Heart left ventricle (tissue), 16 donors: Measurements from ENCODE around the gene EXOC5. TPM values are rescaled to one million over a fixed set of nuclear protein-coding genes. Genes with fewer than 3 reads are reported as not detected.

ENCODE experiments used
- ATAC-seq, 4 donors: fragments of 200-7000 bp; cut with Tn5 transposase; one replicate each; pipeline ENCODE4 v1.9.1; 2020 to 2022; ENCODE audit warnings: moderate library complexity in 4 of 4, mild to moderate bottlenecking in 3 of 4, moderate number of reproducible peaks in 1 of 4
- DNase-seq, 5 donors: peaks; one replicate each; pipeline ENCODE4 v3.0.0-alpha.2; 2020
- H3K27ac ChIP-seq, 12 donors: fragments of 200-600 bp; sonication (generic) in 4 of 12; one replicate each; pipeline versions ENCODE4 v1.5.0 to v1.8.0; 2016 to 2022; ENCODE audit warnings: mild to moderate bottlenecking in 2 of 12
- H3K27me3 ChIP-seq, 9 donors: fragments of 200-600 bp; sonication (generic) in 2 of 9; one replicate each; pipeline versions ENCODE4 v1.5.1 to v1.8.0; 2016 to 2022; ENCODE audit warnings: mild to moderate bottlenecking in 3 of 9
- H3K36me3 ChIP-seq, 9 donors: fragments of 200-600 bp; sonication (generic) in 2 of 9; one replicate each; pipeline versions ENCODE4 v1.5.0 to v1.8.0; 2018 to 2022; ENCODE audit warnings: mild to moderate bottlenecking in 2 of 9
- H3K4me1 ChIP-seq, 12 donors: fragments of 200-600 bp; sonication (generic) in 4 of 12; one replicate each; pipeline versions ENCODE4 v1.5.0 to v1.8.0; 2016 to 2022; ENCODE audit warnings: mild to moderate bottlenecking in 3 of 12
- H3K4me3 ChIP-seq, 12 donors: fragments of 200-600 bp; sonication (generic) in 4 of 12; one replicate each; pipeline versions ENCODE4 v1.5.0 to v1.8.0; 2017 to 2022; ENCODE audit warnings: mild to moderate bottlenecking in 9 of 12, moderate library complexity in 4 of 12
- H3K9me3 ChIP-seq, 12 donors: fragments of 200-600 bp; sonication (generic) in 4 of 12; one replicate each; pipeline versions ENCODE4 v1.5.0 to v1.8.0; 2016 to 2022; ENCODE audit warnings: mild to moderate bottlenecking in 1 of 12
- POLR2A ChIP-seq, 2 donors: fragments of 450-650 bp; IDR thresholded peaks; one replicate each; pipeline ENCODE4 v1.6.1; 2017; ENCODE audit warnings: antibody characterized with exemption in 2 of 2, mild to moderate bottlenecking in 2 of 2, moderate library complexity in 2 of 2
- WGBS, 4 donors: extraction: QIAGEN DNeasy Blood & Tissue Kit in 2 of 4; methylation state at CpG; one replicate each; pipeline versions ENCODE4 v1.1.5 to v1.1.7; 2013 to 2018; 5-methylcytosine and 5-hydroxymethylcytosine counted together
- intact Hi-C, 10 donors: fragments of 100-400 bp; cut with DNase I; formaldehyde crosslinking; loops; one replicate each; pipeline versions ENCODE4 v1.11.1 to v1.14.2; 2022
- polyA plus RNA-seq, 2 donors: library from polyadenylated mRNA; stranded (reverse); fragments of 200-250 nt; gene quantifications; one replicate each; pipeline ENCODE4 v1.2.3, GENCODE V29; 2013
- total RNA-seq, 9 donors: library from RNA; depleted of rRNA in 2 of 9; stranded (reverse); fragments of >200 nt in 2 of 9; fragmentation: NEBNext Ultra II Directional in 3 of 9; extraction: Animal tissue kit (Norgen Biotek cat#: 25700) in 3 of 9; gene quantifications; one replicate each; pipeline versions ENCODE4 v1.1.0 to v1.2.4, GENCODE V29; 2016 to 2023
- TF ChIP-seq, protein P1 (sequence below), 12 donors: fragments of 200-600 bp; sonication (generic) in 4 of 12; IDR thresholded peaks; one replicate each; pipeline versions ENCODE4 v1.5.0 to v1.8.0; 2018 to 2022; ENCODE audit warnings: antibody characterized with exemption in 12 of 12, mild to moderate bottlenecking in 5 of 12
- donor health status: ischemic (EF 13 %, LVEDD 7.1; RV severe dilation, severe dysfunction).
- donor health status: healthy with polysubstance abuse.
- donor health status: DM: no; HTN: yes; CAD: no.
- donor health status: DM: no; HTN: no; CAD: no.
- donor health status: ischemic (EF 25% LVEDD 6.9; RV normal size, moderate dysfunction).
- donor health status: ischemic (EF 25% LVEDD 5.7; RV mildly dilated, moderate dysfunction).
- donor health status: healthy.
- donor health status: DM: yes; HTN: yes; CAD: no.
- donor health status: ischemic (EF 35%, LVEDD 5.7; RV mildly dilated, moderate dysfunction).
- donor health status: nonischemic (EF 11% LVEDD 7.7; RV severe dilation, severe dysfunction).
- donor health status: DM: yes; HTN: yes; CAD: no.
- donor health status: PGD.
- donor health status: ischemic (EF 29% LVEDD 5.4; RV normal size, mild dysfunction).
- donor health status: nonischemic (EF 23%, LVEDD 6.1; RV moderate dilation, normal function).

The EXOC5 gene
- total and polyA plus RNA-seq, 11 donors = 6.1 to 74.8 (median 52.7) TPM

DNA sequence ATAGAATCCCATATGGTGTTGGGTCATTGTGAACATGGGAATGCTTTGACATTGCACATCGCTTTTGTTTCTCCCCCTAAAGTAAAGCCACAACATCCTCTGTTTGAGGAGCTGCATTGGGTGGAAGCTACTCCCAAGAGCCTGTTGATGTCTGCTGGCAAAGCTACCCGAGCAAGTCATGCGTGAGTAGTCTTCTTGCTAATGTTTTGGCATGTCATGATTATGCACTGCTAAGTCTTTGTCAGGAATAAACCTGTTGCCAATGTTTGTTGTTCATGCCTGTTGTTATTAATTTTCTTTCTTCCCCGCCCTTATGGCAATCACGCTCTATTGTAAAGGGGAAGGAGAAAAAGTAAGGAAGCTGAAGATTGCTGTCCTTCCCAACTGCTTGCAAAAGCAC, 97.3 kb downstream of the EXOC5 start:
- 86 to 93% (median 89%) methylated on average over 5 of the region's 5 CpGs for WGBS, 4 donors
- TF ChIP-seq, protein P1, sequence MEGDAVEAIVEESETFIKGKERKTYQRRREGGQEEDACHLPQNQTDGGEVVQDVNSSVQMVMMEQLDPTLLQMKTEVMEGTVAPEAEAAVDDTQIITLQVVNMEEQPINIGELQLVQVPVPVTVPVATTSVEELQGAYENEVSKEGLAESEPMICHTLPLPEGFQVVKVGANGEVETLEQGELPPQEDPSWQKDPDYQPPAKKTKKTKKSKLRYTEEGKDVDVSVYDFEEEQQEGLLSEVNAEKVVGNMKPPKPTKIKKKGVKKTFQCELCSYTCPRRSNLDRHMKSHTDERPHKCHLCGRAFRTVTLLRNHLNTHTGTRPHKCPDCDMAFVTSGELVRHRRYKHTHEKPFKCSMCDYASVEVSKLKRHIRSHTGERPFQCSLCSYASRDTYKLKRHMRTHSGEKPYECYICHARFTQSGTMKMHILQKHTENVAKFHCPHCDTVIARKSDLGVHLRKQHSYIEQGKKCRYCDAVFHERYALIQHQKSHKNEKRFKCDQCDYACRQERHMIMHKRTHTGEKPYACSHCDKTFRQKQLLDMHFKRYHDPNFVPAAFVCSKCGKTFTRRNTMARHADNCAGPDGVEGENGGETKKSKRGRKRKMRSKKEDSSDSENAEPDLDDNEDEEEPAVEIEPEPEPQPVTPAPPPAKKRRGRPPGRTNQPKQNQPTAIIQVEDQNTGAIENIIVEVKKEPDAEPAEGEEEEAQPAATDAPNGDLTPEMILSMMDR (IDR thresholded peaks at IDR 0.05) = no peak
- TF ChIP-seq POLR2A (IDR thresholded peaks at IDR 0.05) = no peak

DNA sequence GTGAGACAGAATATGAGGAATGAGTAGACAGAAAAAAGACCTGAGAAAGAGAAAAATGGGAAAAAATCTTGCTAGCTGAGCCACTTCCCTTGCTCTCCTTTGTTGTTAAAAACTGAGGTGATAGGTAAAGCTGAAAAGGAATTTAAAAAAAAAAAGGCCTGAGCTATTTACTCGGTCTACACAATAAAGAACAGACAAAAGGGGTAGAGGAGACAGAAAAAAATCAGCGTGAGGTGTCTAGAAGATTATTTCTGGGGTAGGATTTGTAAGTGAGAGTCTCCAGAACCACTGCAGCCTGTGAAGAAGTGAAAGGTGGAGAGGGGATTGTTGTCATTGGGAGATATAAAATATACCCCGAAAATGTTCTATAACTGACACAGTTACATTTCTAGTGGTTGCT, 98.8 kb downstream of the EXOC5 start:
- intact Hi-C loops = no loop called here
- WGBS, 4 donors = 56 to 65% (median 58%) methylated on average over 3 of the region's 3 CpGs
- no peaks in the 10 kb centered on the region for H3K9me3 ChIP-seq
- no peaks in the 10 kb centered on the region for H3K4me1 ChIP-seq
- DNase-seq (no peak), ATAC-seq (no peak)
- H3K27ac ChIP-seq = no peak overlapping the region
- no peak for TF ChIP-seq POLR2A (IDR thresholded peaks at IDR 0.05)
- TF ChIP-seq, protein P1 (IDR thresholded peaks at IDR 0.05) = no peak
- H3K4me3 ChIP-seq = no peak overlapping the region
- H3K27me3 ChIP-seq = peaks cover 0 to 21% (median 0%) of the 10 kb centered on the region in 9 donors
- H3K36me3 ChIP-seq = no peaks in the 10 kb centered on the region

More for the DNA sequence above, 97.3 kb downstream of the EXOC5 start:
- Histone ChIP-seq H3K4me3 (no peak overlapping the region), H3K9me3 (no peaks in the 10 kb centered on the region), H3K27ac (no peak overlapping the region), H3K27me3 (peaks cover 0 to 21% (median 0%) of the 10 kb centered on the region in 9 donors), H3K4me1 (no peaks in the 10 kb centered on the region), H3K36me3 (no peaks in the 10 kb centered on the region)
- DNase-seq = no peak
- intact Hi-C loops = no loop called here
- no peak for ATAC-seq

DNA sequence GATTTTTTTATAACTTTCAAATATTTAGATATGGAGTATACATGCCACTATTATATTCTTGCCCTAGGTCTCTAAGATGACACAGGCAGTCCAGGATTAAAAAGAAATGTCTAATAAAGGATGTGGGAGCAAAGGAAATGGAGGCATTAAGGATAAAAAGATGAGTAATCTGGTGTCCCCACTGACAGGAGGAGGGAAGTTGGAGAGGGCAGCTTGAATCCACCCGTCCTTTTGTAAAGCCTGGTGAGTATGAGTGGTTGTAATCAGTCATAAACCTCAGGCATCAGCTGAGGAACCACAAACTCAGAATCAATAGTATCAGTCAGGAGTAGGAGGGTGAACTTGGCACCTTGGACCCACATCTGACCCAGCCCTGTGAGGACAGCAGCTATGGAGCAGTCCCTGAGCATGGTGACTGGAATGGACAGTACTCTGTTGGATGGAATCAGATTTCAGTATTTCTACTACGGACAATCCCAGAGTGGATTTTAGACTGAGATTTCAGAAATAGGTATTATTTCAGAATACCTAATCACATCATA, 100.5 kb downstream of the EXOC5 start:
- 79 to 88% (median 85%) methylated on average over 2 of the region's 2 CpGs for WGBS, 4 donors
- TF ChIP-seq POLR2A (IDR thresholded peaks at IDR 0.05) = no peak
- TF ChIP-seq, protein P1 (IDR thresholded peaks at IDR 0.05) = no peak

DNA sequence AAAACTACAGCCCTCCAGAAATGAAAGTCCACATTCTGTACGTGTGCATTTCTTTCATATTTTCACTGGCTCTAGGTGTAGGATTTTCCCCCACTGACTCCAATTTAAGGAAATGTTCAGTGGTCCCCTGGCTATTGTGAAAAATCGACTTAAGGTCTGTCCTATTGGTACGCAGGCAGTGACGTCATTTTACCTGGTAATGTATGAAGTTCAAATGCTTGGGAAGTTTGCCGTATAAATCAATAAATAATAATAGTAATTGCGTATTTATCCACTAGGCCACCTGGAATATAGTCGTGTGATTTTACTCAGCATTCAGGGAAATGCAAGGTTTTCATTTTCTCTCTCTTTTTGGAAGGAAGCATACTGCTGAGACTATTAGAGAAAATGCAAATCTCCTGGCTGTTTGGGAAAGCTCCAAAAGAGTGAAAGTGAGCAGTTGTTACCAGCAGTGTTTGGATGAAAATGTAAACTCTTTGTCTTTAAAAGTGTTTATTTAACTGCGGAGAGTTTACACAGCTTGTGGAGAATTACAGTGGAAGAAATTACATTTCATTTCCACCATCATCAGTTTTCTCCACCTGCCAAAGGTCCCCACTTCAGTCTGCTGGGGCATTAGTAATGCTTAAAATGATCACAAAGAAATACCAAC, 107.0 kb downstream of the EXOC5 start:
- H3K4me3 ChIP-seq = no peak overlapping the region
- H3K27me3 ChIP-seq = peaks cover 0 to 6% (median 0%) of the 10 kb centered on the region in 9 donors
- no peak overlapping the region for H3K27ac ChIP-seq
- 60 to 62% (median 61%) methylated on average over 8 of the region's 8 CpGs for WGBS, 4 donors
- H3K36me3 ChIP-seq = no peaks in the 10 kb centered on the region
- DNase-seq (no peak), ATAC-seq (no peak)
- H3K4me1 ChIP-seq = no peaks in the 10 kb centered on the region
- intact Hi-C loops = no loop called here
- no peaks in the 10 kb centered on the region for H3K9me3 ChIP-seq
- TF ChIP-seq POLR2A (IDR thresholded peaks at IDR 0.05) = no peak
- TF ChIP-seq, protein P1 (IDR thresholded peaks at IDR 0.05) = no peak

More for the DNA sequence above, 100.5 kb downstream of the EXOC5 start:
- no peak overlapping the region for H3K4me3 ChIP-seq
- intact Hi-C loops = no loop called here
- no peaks in the 10 kb centered on the region for H3K4me1 ChIP-seq
- no peak for DNase-seq
- ATAC-seq = no peak
- no peaks in the 10 kb centered on the region for H3K9me3 ChIP-seq
- H3K27me3 ChIP-seq = peaks cover 0 to 12% (median 0%) of the 10 kb centered on the region in 9 donors
- no peak overlapping the region for H3K27ac ChIP-seq
- no peaks in the 10 kb centered on the region for H3K36me3 ChIP-seq
